ENCODE data around the gene RECK. TPM values are rescaled to one million over a fixed set of nuclear protein-coding genes. Genes with fewer than 3 reads are reported as not detected.
A peak's percentile ranks its signal among the peaks of the same experiment; 100 is the strongest.

Gene RECK
- total and polyA plus RNA-seq, 3 experiments from 2014 or later: 3.7 to 15.0 (median 4.3) TPM

- ChIA-PET CTCF (interaction anchor here (2.2 to 14.4 kb wide), 2 partner anchors 20 to 69 kb away, joined by 7 to 278 read pairs; partner anchors contain the start of gene CLTA), POLR2A (no interaction called here)
- no peak overlapping the region for H3K27ac Mint-ChIP-seq
- H3K4me3 Mint-ChIP-seq: no peak overlapping the region
- no peaks in the 10 kb centered on the region for H3K9me3 Mint-ChIP-seq
- DNase-seq: no peak
- H3K9me3 ChIP-seq (ENCODE audit: low read length): no peaks in the 10 kb centered on the region
- H3K4me1 Mint-ChIP-seq: peaks cover 0 to 11% (median 6%) of the 10 kb centered on the region in 3 donors
- H3K27me3 ChIP-seq (ENCODE audit: insufficient read depth, low read length, poor library complexity, severe bottlenecking): no peaks in the 10 kb centered on the region
- no peaks in the 10 kb centered on the region for H3K36me3 ChIP-seq (ENCODE audit: insufficient read depth, low read length)
- H3K27me3 Mint-ChIP-seq: peaks cover 3 to 6% of the 10 kb centered on the region in 2 donors
- H3K36me3 Mint-ChIP-seq: no peaks in the 10 kb centered on the region
- no peak overlapping the region for H3K27ac ChIP-seq (ENCODE audit: low read depth, low read length)
- H3K4me3 ChIP-seq (ENCODE audit: low read length): no peak overlapping the region
- no peaks in the 10 kb centered on the region for H3K4me1 ChIP-seq (ENCODE audit: insufficient read depth, low read length)
Measured at GRCh38 chr9:36170531-36170930, 133.8 kb downstream of the RECK start.

GRCh38 chr9:36173861-36174260, 137.1 kb downstream of the RECK start:
- Mint-ChIP-seq H3K36me3 (no peaks in the 10 kb centered on the region), H3K27me3 (peaks cover 6% of the 10 kb centered on the region in 2 donors), H3K4me3 (no peak overlapping the region), H3K4me1 (peaks cover 0 to 3% (median 0%) of the 10 kb centered on the region in 3 donors), H3K27ac (peak overlapping the region in 1 of 8 donors; percentile 57), H3K9me3 (no peaks in the 10 kb centered on the region)
- Histone ChIP-seq H3K4me3 (ENCODE audit: low read length) (no peak overlapping the region), H3K27ac (ENCODE audit: low read depth, low read length) (no peak overlapping the region), H3K9me3 (ENCODE audit: low read length) (no peaks in the 10 kb centered on the region), H3K27me3 (ENCODE audit: insufficient read depth, low read length, poor library complexity, severe bottlenecking) (no peaks in the 10 kb centered on the region), H3K36me3 (ENCODE audit: insufficient read depth, low read length) (no peaks in the 10 kb centered on the region), H3K4me1 (ENCODE audit: insufficient read depth, low read length) (no peaks in the 10 kb centered on the region)
- ChIA-PET POLR2A (no interaction called here), CTCF (interaction anchor here (0.9 to 14.4 kb wide), 3 partner anchors 7 to 72 kb away, joined by 4 to 278 read pairs (median 10); partner anchors contain the start of gene CLTA)
- DNase-seq: no peak

Other genes with a start within 250 kb of the RECK start
- 1 to 10 TPM; 5.2 to 8.6 TPM for gene NPR2, start 245.3 kb upstream of the RECK start, total RNA-seq
- 0.26 TPM for gene NPR2, start 245.3 kb upstream of the RECK start, polyA plus RNA-seq
- gene SPAG8, start 224.7 kb upstream of the RECK start, total RNA-seq: 1 to 10 TPM in 1 of 2 experiments, under 1 TPM in 1; 0.98 to 1.8 TPM
- gene SPAG8, start 224.7 kb upstream of the RECK start, polyA plus RNA-seq: 0.79 TPM
- gene HINT2, start 221.9 kb upstream of the RECK start, total RNA-seq: 10 to 100 TPM; 65.1 to 71.7 TPM
- 69.4 TPM for gene HINT2, start 221.9 kb upstream of the RECK start, polyA plus RNA-seq
- gene FAM221B, start 208.2 kb upstream of the RECK start, total RNA-seq: not detected
- not detected for gene FAM221B, start 208.2 kb upstream of the RECK start, polyA plus RNA-seq
- gene TMEM8B, start 207.7 kb upstream of the RECK start, total RNA-seq: 1 to 10 TPM; 2.1 to 3.0 TPM
- 3.0 TPM for gene TMEM8B, start 207.7 kb upstream of the RECK start, polyA plus RNA-seq
- gene OR13J1, start 166.5 kb upstream of the RECK start, total RNA-seq: not detected
- not detected for gene OR13J1, start 166.5 kb upstream of the RECK start, polyA plus RNA-seq
- not detected for gene HRCT1, start 130.7 kb upstream of the RECK start, total RNA-seq
- not detected for gene HRCT1, start 130.7 kb upstream of the RECK start, polyA plus RNA-seq
- not detected for gene SPAAR, start 127.4 kb upstream of the RECK start, total RNA-seq
- gene SPAAR, start 127.4 kb upstream of the RECK start, polyA plus RNA-seq: not detected
- gene OR2S2, start 78.8 kb upstream of the RECK start, total RNA-seq: not detected
- gene OR2S2, start 78.8 kb upstream of the RECK start, polyA plus RNA-seq: not detected
- 10 to 100 TPM; 17.1 to 17.5 TPM for gene GLIPR2, start 99.8 kb downstream of the RECK start, total RNA-seq
- 139 TPM for gene GLIPR2, start 99.8 kb downstream of the RECK start, polyA plus RNA-seq
- not detected for gene CCIN, start 132.5 kb downstream of the RECK start, total RNA-seq
- 0.14 TPM for gene CCIN, start 132.5 kb downstream of the RECK start, polyA plus RNA-seq
- 100 to 1,000 TPM; 185 to 186 TPM for gene CLTA, start 154.0 kb downstream of the RECK start, total RNA-seq
- 77.6 TPM for gene CLTA, start 154.0 kb downstream of the RECK start, polyA plus RNA-seq
- 10 to 100 TPM; 11.6 to 12.7 TPM for gene GNE, start 221.5 kb downstream of the RECK start, total RNA-seq
- gene GNE, start 221.5 kb downstream of the RECK start, polyA plus RNA-seq: 5.8 TPM

Measured in CD8-positive, alpha-beta memory T cell (primary cell).